Sigmoid colon (tissue), 3 donors: Measurements from ENCODE around the gene RGS8.

Source experiments
- CTCF ChIP-seq, 4 experiments: fragments of 450-650 bp in 3 of 4; fragments of 200-600 bp in 1 of 4; IDR thresholded peaks; one replicate each; pipeline ENCODE4 v1.5.1; 2016 to 2019; ENCODE audit warnings: antibody characterized with exemption in 4 of 4, mild to moderate bottlenecking in 3 of 4, moderate library complexity in 2 of 4
- POLR2A ChIP-seq, 2 donors: fragments of 450-650 bp; IDR thresholded peaks; one replicate each; pipeline ENCODE4 v1.6.1; 2016; ENCODE audit warnings: antibody characterized with exemption in 2 of 2, mild to moderate bottlenecking in 2 of 2, moderate library complexity in 2 of 2

- TF ChIP-seq POLR2A (IDR thresholded peaks at IDR 0.05) (no peak), CTCF (IDR thresholded peaks at IDR 0.05) (no peak)
Measured at GRCh38 chr1:182719553-182719952, 35.2 kb upstream of the RGS8 start.
